Hippocampal formation (tissue), 2 donors: ENCODE data around the gene ATP13A2.

Experiments
- DNase-seq, 2 donors: peaks; one replicate each; lab custom pipeline; 2025; lab: John Stamatoyannopoulos, UW

ATP13A2 gene, protein sequence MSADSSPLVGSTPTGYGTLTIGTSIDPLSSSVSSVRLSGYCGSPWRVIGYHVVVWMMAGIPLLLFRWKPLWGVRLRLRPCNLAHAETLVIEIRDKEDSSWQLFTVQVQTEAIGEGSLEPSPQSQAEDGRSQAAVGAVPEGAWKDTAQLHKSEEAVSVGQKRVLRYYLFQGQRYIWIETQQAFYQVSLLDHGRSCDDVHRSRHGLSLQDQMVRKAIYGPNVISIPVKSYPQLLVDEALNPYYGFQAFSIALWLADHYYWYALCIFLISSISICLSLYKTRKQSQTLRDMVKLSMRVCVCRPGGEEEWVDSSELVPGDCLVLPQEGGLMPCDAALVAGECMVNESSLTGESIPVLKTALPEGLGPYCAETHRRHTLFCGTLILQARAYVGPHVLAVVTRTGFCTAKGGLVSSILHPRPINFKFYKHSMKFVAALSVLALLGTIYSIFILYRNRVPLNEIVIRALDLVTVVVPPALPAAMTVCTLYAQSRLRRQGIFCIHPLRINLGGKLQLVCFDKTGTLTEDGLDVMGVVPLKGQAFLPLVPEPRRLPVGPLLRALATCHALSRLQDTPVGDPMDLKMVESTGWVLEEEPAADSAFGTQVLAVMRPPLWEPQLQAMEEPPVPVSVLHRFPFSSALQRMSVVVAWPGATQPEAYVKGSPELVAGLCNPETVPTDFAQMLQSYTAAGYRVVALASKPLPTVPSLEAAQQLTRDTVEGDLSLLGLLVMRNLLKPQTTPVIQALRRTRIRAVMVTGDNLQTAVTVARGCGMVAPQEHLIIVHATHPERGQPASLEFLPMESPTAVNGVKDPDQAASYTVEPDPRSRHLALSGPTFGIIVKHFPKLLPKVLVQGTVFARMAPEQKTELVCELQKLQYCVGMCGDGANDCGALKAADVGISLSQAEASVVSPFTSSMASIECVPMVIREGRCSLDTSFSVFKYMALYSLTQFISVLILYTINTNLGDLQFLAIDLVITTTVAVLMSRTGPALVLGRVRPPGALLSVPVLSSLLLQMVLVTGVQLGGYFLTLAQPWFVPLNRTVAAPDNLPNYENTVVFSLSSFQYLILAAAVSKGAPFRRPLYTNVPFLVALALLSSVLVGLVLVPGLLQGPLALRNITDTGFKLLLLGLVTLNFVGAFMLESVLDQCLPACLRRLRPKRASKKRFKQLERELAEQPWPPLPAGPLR

DNA sequence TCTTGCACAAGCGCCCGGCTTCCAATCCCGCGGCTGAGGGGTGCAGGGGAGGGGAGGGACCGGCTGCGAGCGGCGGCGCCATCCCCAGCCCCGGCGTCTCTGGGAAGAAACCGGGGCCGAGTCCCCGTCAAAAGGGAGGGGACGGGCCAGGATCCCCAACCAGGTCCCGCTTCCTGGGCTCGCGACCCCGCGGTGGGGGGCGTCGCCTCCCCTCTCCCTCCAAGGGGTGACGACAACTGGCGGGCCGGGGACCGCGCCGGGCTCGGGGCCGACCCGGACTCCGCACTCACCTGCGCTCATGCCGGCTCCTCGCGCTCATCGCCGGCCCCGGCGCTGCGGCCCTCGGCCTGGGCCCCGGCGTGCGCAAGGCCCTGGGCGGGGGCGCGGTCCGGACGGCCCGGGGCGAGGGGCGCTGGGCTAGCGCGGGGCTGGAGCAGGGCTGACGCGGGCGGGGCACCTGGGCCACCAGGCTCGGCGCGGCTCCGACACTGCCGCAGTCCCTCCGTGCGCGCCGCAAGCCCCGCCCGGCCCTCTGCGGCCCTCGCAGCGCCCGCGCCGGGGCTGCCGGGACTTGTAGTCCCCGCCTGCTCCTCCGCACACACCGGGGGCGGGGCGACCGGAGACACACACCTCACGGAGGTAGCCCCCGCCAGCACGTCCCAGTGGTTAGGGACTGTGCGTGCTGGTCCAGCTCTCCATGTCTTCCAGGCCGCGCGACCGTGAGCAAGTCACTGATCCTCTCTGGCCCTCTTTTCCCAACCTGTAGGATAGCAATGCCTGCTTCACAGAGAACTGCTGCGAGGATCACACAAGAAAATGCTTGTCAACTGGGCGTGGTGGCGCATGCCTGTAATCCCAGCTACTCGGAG is at the start of gene ATP13A2:
Gene ATP13A2 (minus strand): TSS at position 490 of the 869 bp plus-strand sequence. CDS start 190 bp downstream, at position 300.
- peak; percentile 67 to 75 for DNase-seq

- no peak for DNase-seq
Observed at GRCh38 chr1:17061486-17061885, 49.8 kb upstream of the ATP13A2 start.

DNA sequence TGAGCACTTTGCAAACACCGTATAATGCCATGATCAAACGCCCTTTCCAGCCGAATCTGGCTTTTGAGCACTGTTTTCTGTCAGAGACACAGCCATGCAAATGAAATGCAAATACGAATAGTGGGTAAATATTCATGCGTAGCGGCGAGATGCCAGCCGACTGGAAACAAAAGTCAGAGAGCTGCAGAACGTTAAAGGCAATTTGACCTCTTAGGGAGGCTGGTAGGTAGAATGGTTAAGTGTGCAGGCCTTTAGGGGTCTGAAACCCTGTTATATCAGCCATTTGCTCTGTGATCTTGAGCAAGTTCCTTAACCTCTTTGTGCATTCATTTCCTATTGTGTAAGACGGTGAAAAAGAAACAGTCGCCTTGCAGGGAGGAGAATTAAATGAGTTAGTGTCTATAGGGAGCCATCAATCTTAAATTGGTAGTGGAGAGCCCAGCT is 48.6 kb upstream of the ATP13A2 start:
- no peak for DNase-seq

DNA sequence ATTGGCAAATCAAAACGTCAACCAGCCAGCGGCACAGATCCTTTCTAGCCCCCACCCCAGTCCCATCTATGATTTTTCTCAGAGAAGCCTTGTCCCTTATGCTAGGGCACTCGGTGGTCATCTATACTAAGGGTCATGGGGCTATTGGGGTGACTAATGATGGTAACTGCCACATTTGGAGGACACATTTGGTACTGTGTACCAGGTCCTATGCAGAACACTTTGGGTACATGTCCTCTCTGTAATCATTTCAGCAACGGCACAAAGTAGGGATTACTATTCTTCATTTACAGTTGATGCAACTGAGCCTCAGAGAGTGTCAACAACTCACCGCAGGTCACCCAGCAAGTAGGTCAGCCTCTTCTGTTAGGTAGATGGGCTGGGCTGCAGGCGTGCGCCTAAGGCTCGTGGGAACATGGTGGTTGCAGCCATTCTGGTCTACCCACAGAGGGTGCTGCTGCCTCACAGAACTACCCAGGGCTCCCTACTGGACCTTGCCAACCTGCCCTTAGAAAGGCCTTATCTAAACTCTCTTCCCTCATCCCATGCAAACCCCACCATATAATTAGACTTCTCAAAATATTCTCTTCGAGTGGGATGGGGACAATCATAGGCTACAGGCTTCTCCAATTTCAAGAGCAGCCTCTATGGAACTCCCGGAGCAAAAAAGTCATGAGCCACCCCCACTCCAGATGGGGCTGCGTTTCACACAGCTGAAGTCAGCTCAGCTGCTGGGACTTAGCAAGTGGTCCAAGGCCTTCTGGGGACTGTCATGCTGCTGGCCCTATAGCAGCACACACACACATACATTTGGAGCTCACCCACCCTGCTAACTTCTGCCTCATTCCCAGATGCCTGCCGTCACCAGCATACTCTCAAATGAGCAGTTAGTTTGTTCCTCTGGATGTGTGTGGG is 47.9 kb upstream of the ATP13A2 start:
- peak; percentile 73 to 79 for DNase-seq

- no peak for DNase-seq
Observed at GRCh38 chr1:17056551-17056950, 44.8 kb upstream of the ATP13A2 start.

DNA sequence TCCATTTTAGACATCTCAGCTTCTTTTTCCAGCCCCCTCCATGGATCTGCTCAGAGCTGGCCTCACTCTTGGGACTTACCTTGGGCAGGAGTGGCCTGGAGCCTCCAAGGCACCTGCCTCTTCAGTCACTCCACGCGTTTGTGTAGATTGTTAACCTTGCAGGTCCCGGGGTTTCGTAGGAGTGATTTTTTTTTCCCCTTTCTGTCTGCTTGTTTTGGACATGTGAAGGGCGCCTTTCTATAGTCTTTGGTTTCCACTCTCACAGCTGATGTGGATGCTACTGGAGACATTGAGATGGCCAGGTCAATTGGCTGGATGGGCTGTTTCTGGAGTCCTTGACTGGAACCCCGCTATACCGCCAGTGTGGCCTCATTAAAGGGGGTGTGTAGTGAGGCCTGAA is 44.1 kb upstream of the ATP13A2 start:
- DNase-seq: no peak

GRCh38 chr1:17053685-17054410 is 42.1 kb upstream of the ATP13A2 start, which contains the start of gene SDHB:
SDHB (minus strand) TSS chr1:17054032; CDS start chr1:17054019, 13 bp downstream.
- DNase-seq: peak; percentile 97 to 99

DNA sequence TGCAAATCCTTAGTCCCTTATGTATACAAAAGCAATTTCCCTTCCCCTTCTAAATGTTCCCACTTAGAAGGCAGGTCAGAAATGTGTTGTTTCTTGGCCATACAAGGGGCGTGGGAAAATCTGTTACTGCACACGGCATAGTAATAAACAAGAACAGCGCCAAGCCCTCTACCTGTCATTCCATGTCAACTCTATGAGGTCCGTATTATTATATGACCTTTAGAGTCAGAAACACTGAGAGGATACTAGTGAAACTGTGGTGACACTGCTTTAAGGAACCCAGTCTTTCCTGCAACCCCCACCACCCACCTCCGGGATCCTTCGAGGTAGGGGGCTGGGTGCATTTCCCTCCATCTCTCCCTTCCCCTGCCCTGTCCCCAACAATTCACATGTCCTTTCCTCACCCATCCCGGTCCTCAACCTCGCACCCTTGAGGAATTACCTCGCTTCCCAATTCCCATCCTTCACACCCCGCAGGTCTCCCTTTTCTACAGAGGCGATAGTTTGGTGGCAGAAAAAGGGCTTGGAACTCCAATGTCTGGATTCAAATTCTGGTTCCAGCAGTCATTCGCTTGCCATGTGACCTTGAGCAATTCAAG is 41.5 kb upstream of the ATP13A2 start:
- no peak for DNase-seq

- no peak for DNase-seq
Observed at GRCh38 chr1:17052641-17053040, 40.9 kb upstream of the ATP13A2 start.

- no peak for DNase-seq
Observed at GRCh38 chr1:17052038-17052437, 40.3 kb upstream of the ATP13A2 start.

- DNase-seq: no peak
Observed at GRCh38 chr1:17047924-17048323, 36.2 kb upstream of the ATP13A2 start.

GRCh38 chr1:17046334-17046657 is 34.6 kb upstream of the ATP13A2 start:
- no peak for DNase-seq

DNA sequence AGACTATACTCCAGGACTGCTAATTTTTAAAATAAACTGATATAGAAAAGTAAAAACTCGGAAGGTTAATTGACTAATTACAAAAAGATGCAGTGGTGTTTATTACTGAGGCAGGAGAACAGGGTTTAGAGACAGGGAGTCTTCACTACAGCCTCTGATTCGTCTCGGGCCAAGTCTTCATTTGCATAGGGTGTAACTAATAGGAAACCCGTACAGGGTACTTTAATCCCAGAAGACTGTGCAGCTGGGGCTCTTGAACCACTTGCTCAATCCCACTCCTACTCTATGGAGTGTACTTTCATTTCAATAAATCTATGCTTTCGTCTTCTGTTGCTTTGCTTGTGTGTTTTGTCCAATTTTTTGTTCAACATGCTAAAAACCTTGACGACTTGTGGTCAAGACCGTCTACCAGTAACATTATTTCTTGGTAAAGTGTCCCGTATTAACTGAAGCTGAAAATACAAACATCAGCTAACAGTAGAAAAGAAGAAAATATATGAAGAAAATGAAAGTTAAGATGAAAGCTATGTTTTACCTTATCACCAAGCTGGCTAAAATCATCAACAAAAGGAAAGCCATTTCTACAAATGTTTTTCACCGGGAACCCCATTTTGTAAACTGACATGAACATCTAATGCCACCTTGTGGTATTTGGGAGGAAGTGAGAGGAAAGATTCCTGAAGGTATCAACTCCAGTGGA is 34.1 kb upstream of the ATP13A2 start:
- DNase-seq: peak in 1 of 2 donors; percentile 67

GRCh38 chr1:17045150-17045549 is 33.4 kb upstream of the ATP13A2 start:
- no peak for DNase-seq

- DNase-seq: no peak
Observed at GRCh38 chr1:17043676-17044075, 31.9 kb upstream of the ATP13A2 start.

DNA sequence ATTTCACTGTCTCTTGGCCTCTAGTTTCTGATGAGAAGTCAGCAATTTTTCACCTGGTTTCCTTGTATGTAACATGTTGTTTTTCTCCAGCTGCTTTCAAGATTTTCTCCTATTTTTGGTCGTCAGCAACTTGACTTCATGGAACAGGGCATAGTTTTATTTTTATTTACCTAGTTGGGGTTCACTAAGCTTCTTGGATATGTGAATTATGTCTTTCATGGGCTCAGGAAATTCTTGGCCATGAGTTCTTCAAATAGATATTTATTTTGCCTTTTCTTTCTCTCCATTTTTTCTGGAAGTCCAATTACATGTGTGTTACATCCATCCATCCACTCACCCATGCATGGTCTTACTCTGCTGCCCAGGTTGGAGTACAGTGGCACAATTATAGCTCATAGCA is 28.4 kb upstream of the ATP13A2 start:
- no peak for DNase-seq

- no peak for DNase-seq
Observed at GRCh38 chr1:17039522-17039921, 27.8 kb upstream of the ATP13A2 start.

DNA sequence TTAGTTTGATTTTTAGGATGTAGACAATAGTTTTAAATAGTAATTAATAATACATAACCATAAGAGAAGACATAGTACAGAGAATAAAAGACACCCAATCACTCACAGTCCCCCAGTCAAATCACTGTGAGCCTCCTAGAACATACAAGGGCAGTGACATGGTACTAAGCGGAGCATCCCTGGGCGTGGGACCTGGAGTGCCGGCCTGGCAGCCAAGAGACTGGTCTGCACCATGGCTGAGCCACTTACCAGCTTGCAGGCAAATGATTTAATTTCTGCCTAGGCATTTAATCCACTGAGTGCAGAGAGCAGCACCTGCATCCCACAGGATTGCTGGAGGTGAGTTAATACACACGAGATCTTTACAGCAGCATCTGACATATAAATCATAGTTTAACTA is 21.8 kb upstream of the ATP13A2 start:
- DNase-seq: no peak
